H4 (cell line): ENCODE data around the gene ZNF322. TPM values are rescaled to one million over a fixed set of nuclear protein-coding genes. Genes with fewer than 3 reads are reported as not detected.
"Not testable (repeated sequence)": the region's sequence is repeated elsewhere in the genome, so short reads cannot be mapped to it uniquely, and the experiment has no call there.

Experiments used
- DNase-seq: peaks from one replicate; pipeline ENCODE4 v3.0.0-alpha.2; 2015; ENCODE audit warnings: low spot score
- total RNA-seq: library from RNA; depleted of rRNA; stranded (reverse); fragments of >200 nt; shearing (Covaris generic); gene quantifications from 2 replicates; pipeline ENCODE4 v1.2.3, GENCODE V29; 2014; rRNA removed

ZNF322 gene
- total RNA-seq: 10.4 and 17.1 TPM in 2 replicates

GRCh38 chr6:26659042-26659999 lies at the start of gene ZNF322:
TSS of gene ZNF322 (minus strand) at chr6:26659746. CDS start at chr6:26638553, 21,193 bp downstream.
- peak; percentile 84 for DNase-seq

- DNase-seq: not testable (repeated sequence)
Measured at GRCh38 chr6:26705780-26706179, 46.2 kb upstream of the ZNF322 start.

GRCh38 chr6:26705352-26705751 lies 45.8 kb upstream of the ZNF322 start:
- not testable (repeated sequence) for DNase-seq

GRCh38 chr6:26701023-26701747 lies 41.6 kb upstream of the ZNF322 start:
- not testable (repeated sequence) for DNase-seq

GRCh38 chr6:26697496-26697895 lies 38.0 kb upstream of the ZNF322 start:
- not testable (repeated sequence) for DNase-seq

GRCh38 chr6:26689324-26689947 lies 29.9 kb upstream of the ZNF322 start:
- DNase-seq: not testable (repeated sequence)

GRCh38 chr6:26682435-26683042 lies 23.0 kb upstream of the ZNF322 start:
- DNase-seq: not testable (repeated sequence)

- DNase-seq: not testable (repeated sequence)
Measured at GRCh38 chr6:26673287-26673686, 13.7 kb upstream of the ZNF322 start.

- not testable (repeated sequence) for DNase-seq
Measured at GRCh38 chr6:26670558-26670957, 11.0 kb upstream of the ZNF322 start.

GRCh38 chr6:26670003-26670402 lies 10.5 kb upstream of the ZNF322 start:
- DNase-seq: not testable (repeated sequence)

- no peak for DNase-seq
Measured at GRCh38 chr6:26660000-26660361, 435 bp upstream of the ZNF322 start.

- no peak for DNase-seq
Measured at GRCh38 chr6:26657256-26657655, 2.3 kb downstream of the ZNF322 start.

- DNase-seq: no peak
Measured at GRCh38 chr6:26653007-26653406, 6.5 kb downstream of the ZNF322 start.

- DNase-seq: no peak
Measured at GRCh38 chr6:26651133-26651781, 8.3 kb downstream of the ZNF322 start.

- no peak for DNase-seq
Measured at GRCh38 chr6:26646074-26646473, 13.5 kb downstream of the ZNF322 start.

- no peak for DNase-seq
Measured at GRCh38 chr6:26640806-26641205, 18.7 kb downstream of the ZNF322 start.

- DNase-seq: no peak
Measured at GRCh38 chr6:26629359-26629758, 30.2 kb downstream of the ZNF322 start.

- no peak for DNase-seq
Measured at GRCh38 chr6:26627843-26628242, 31.7 kb downstream of the ZNF322 start.

- no peak for DNase-seq
Measured at GRCh38 chr6:26624557-26624956, 35.0 kb downstream of the ZNF322 start.

- no peak for DNase-seq
Measured at GRCh38 chr6:26623339-26623859, 36.1 kb downstream of the ZNF322 start.
